Neutrophil (primary cell): ENCODE results near the gene CSF2RB.

ENCODE experiments used
- H3K27ac ChIP-seq: fragments of 200-600 bp; sonication (generic); 2 replicates; pipeline ENCODE4 v1.5.1; 2016; ENCODE audit warnings: mild to moderate bottlenecking, moderate library complexity
- H3K27me3 ChIP-seq: fragments of 200-600 bp; sonication (generic); 2 replicates; pipeline ENCODE4 v1.6.0; 2016; ENCODE audit warnings: mild to moderate bottlenecking
- H3K36me3 ChIP-seq: fragments of 200-600 bp; sonication (generic); 2 replicates; pipeline ENCODE4 v1.5.1; 2017
- H3K4me1 ChIP-seq, 2 experiments: fragments of 200-600 bp in 1 of 2; sonication (generic) in 1 of 2; 1 replicate in 1 of 2; 2 replicates in 1 of 2; pipeline versions ENCODE4 v1.5.1 to v1.6.1; 2013 to 2016; ENCODE audit warnings: low read depth in 1 of 2, low read length in 1 of 2, mild to moderate bottlenecking in 1 of 2, moderate library complexity in 1 of 2; ENCODE audit not compliant: control insufficient read depth in 1 of 2, insufficient read depth in 1 of 2
- H3K4me3 ChIP-seq, 2 experiments: fragments of 200-600 bp in 1 of 2; sonication (generic) in 1 of 2; 1 replicate in 1 of 2; 2 replicates in 1 of 2; pipeline ENCODE4 v1.5.1; 2013 to 2016; ENCODE audit warnings: low read depth in 1 of 2, low read length in 1 of 2, mild to moderate bottlenecking in 1 of 2, moderate library complexity in 1 of 2
- H3K9me3 ChIP-seq: fragments of 200-600 bp; sonication (generic); 2 replicates; pipeline ENCODE4 v1.5.1; 2016
- CTCF ChIP-seq: fragments of 200-600 bp; sonication (generic); IDR thresholded peaks from 2 replicates; pipeline ENCODE4 v1.5.1; 2016; ENCODE audit warnings: antibody characterized with exemption

CSF2RB gene

GRCh38 chr22:36966851-36967540 lies 53.6 kb downstream of the CSF2RB start:
- no peak overlapping the region for H3K4me3 ChIP-seq
- H3K4me1 ChIP-seq = peaks cover 59 to 77% of the 10 kb centered on the region in 2 experiments
- H3K36me3 ChIP-seq = no peaks in the 10 kb centered on the region
- TF ChIP-seq CTCF = no peak
- H3K9me3 ChIP-seq = no peaks in the 10 kb centered on the region
- H3K27ac ChIP-seq = no peak overlapping the region
- H3K27me3 ChIP-seq = no peaks in the 10 kb centered on the region

- Histone ChIP-seq H3K27me3 (no peaks in the 10 kb centered on the region), H3K27ac (peak overlapping the region; percentile 70), H3K36me3 (no peaks in the 10 kb centered on the region), H3K4me1 (peaks cover 52 to 65% of the 10 kb centered on the region in 2 experiments), H3K9me3 (no peaks in the 10 kb centered on the region), H3K4me3 (no peak overlapping the region)
- no peak for TF ChIP-seq CTCF
Observed at GRCh38 chr22:36968249-36968964, 55.0 kb downstream of the CSF2RB start.

- no peak overlapping the region for H3K4me3 ChIP-seq
- H3K4me1 ChIP-seq = peaks cover 38 to 47% of the 10 kb centered on the region in 2 experiments
Observed at GRCh38 chr22:36971341-36972125, 58.1 kb downstream of the CSF2RB start.

GRCh38 chr22:36976606-36977005 lies 63.2 kb downstream of the CSF2RB start:
- Histone ChIP-seq H3K27ac (peak overlapping the region; percentile 82), H3K4me3 (no peak overlapping the region), H3K4me1 (peaks cover 29 to 30% of the 10 kb centered on the region in 2 experiments), H3K36me3 (no peaks in the 10 kb centered on the region), H3K9me3 (no peaks in the 10 kb centered on the region), H3K27me3 (no peaks in the 10 kb centered on the region)
- TF ChIP-seq CTCF = no peak

More at GRCh38 chr22:36971341-36972125, 58.1 kb downstream of the CSF2RB start:
- Histone ChIP-seq H3K9me3 (no peaks in the 10 kb centered on the region), H3K27ac (no peak overlapping the region), H3K36me3 (no peaks in the 10 kb centered on the region), H3K27me3 (no peaks in the 10 kb centered on the region)
- TF ChIP-seq CTCF = no peak

- H3K4me3 ChIP-seq = peak overlapping the region; percentile 54 to 56
- H3K9me3 ChIP-seq = no peaks in the 10 kb centered on the region
- H3K27me3 ChIP-seq = peaks cover 2% of the 10 kb centered on the region
- H3K27ac ChIP-seq = peak overlapping the region; percentile 82
- TF ChIP-seq CTCF = no peak
- H3K36me3 ChIP-seq = no peaks in the 10 kb centered on the region
- H3K4me1 ChIP-seq = peaks cover 29 to 30% of the 10 kb centered on the region in 2 experiments
Observed at GRCh38 chr22:36977401-36977861, 64.0 kb downstream of the CSF2RB start.
